ENCODE data around the gene VTI1A.
"Not testable (repeated sequence)": the region's sequence is repeated elsewhere in the genome, so short reads cannot be mapped to it uniquely, and the experiment has no call there.

The VTI1A gene

DNA sequence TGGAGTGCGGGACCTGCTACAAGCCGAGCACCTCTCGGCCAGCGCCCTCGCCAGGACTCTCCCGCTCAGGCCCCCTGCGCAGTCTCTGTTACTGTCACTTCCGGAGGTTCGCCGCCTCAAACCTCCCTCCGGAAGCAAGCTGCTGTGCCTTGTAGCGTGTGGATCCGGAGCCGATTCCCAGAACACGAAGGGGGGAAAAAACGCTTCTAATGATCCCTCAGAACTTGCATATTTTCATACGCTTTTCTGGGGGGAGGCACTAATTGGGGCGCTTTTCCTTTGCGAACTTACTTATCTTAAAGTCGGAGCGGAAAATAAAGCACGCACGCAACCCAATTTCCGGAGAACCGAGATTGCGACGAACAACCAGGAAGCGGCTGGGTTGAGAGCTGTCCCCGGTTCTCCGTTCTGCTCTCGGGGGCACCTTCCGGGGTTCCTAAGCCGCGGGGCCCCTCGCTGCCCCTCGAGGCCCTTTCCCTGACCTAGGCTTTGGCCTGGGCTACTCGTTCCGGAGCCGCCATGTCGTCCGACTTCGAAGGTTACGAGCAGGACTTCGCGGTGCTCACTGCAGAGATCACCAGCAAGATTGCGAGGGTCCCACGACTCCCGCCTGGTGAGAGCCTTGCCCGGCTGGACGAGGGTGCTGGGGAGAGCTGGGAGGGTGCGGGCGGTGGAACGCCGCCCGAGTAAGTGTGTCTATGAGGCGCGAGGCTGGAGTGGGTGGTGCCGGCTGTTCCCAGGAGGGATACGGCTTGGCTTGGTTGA, at the start of gene VTI1A, which contains the start of gene ZDHHC6:
TSS of gene VTI1A (plus strand) at position 361 of the 765 bp plus-strand sequence. CDS start at position 520, 159 bp downstream.
TSS of gene ZDHHC6 (minus strand) at position 60 of the 765 bp plus-strand sequence. CDS start 1,478 bp downstream, outside the sequence.
- DNase-seq = peak; percentile 68

DNA sequence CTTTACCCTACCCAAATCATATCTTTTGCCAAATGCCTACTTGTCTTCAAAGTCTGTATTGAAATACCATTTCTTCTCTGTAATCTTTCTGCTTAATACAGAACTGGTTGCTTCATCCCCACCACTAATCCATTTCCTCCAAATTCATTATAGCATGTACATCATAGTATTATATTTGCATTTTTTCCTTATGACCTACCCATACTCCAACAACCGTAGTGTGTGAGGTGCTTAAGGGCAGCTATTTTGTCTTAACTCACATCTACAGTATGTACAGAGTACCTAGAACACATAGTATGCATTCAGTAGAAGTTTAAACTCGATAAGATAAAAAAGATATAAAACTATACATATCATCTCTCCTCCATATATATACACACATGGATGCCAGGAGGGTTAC, 49.4 kb upstream of the VTI1A start:
- DNase-seq = no peak

DNA sequence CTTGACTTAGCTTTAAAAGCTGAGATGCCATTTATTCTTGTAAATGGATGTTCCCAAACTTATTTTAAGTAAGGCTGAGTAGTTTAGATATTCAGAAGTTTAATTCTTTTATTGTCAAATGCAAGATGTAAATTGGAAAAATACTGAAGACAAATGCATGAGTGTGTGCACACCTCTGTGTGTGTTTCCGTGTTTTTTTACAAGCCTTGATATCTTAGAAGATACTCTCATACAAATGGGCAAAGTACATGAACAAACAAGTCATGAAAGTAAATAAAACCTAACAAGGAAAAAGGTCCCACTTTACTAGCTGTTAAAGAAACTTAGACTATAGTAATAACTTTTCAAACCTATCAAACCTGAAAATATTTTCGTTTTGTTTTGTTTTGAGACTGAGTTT, 44.1 kb upstream of the VTI1A start:
- DNase-seq = no peak

DNA sequence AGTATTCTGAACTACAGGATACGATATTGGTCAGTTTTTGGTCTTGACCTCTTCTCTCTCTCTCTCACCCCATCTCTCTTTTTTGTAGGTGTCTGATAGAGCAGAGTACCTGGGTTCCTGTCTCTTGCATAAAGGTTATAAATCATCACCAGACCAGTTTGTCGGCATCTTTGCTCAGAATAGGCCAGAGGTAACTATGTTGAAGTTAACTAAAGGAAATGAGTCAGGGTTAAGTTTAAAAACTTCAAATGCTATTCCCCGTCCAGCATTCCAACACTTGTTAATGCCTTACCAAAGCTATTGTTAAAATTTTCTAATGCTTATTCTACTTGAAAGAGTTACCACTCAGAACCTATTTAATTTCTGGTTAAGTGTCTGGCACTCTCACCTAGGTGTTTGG, 42.4 kb upstream of the VTI1A start:
- DNase-seq = no peak

DNA sequence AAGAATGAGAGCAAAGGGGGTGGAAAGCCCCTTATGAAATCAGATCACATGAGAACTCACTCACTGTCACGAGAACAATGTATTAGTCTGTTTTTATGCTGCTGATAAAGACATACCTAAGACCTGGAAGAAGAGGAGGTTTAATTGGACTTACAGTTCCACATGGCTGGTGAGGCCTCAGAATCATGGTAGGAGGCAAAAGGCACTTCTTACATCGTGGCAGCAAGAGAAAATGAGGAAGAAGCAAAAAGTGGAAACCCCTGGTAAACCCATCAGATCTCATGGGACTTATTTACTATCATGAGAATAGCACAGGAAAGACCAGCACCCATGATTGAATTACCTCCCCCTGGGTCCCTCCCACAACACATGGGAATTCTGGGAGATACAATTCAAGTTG, 40.2 kb upstream of the VTI1A start:
- not testable (repeated sequence) for DNase-seq

DNA sequence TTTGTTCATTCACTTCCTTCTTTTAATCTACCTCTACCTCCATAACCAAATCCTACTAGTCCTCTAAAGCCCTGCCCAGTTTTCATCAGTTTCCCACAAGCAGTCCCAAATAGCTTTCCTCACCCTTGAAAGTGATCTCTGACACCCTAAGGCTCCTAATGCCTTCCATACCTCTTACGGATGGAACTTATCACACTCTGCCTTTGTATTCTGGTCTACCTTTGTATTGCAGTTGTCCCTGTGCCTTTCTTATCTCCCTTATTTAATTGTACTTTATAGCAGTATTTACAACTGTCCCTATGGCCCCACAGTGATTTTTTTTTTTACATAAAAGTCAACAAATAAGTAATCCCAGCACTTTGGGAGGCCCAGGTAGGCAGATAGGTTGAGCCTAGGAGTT, 39.3 kb upstream of the VTI1A start:
- DNase-seq = no peak

DNA sequence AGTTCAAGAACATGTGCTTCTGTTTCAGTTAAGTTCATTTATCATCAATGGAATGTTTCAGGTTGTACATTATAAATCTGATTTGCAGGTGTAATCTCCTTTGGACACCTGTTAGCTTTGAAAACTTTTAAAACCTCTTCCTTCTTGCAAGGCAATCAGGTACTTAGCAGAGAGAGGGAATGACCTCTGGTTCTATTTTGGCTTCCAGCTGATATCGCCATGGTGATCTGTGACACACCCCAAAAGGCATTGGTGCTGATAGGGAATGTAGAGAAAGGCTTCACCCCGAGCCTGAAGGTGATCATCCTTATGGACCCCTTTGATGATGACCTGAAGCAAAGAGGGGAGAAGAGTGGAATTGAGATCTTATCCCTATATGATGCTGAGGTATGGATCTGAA, 37.7 kb upstream of the VTI1A start:
- no peak for DNase-seq

DNA sequence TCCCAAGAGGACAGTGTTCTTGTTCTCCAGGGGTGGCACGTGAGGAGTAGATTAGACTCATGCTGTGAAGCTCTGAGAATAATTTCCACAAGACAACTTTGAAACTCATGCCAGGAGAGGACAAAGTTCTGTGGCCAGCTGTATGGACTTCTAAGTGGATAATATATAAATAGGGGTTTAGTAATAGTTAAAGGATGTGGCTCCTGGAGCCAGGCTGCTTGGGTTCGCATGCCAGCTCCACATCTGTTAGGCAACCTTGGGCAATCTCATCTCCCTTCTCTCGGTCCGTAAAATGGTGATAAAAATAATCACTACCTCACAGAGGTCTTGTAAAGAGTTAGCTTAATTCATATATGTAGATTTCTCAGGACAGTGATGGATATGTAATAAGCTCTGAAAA, 37.3 kb upstream of the VTI1A start:
- DNase-seq = no peak

DNA sequence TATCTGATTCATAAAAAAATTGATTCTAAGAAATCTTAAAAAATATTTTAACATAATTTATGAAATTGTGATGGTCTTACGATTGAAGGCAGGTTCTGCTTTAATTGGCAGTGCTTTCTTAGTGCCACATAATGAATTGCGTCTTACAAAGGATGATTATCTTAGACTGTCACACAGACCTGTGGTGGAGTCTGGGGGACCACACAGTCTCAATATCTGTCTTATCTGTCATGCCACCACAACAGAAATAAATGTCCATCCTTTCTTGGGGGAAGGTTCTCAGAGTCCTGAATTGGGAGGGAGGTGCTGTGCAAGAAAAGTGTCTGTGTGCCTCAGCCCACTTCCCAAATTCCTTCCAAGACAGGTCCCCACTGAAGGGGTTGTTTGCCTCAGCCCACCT, 34.3 kb upstream of the VTI1A start:
- DNase-seq = no peak

DNA sequence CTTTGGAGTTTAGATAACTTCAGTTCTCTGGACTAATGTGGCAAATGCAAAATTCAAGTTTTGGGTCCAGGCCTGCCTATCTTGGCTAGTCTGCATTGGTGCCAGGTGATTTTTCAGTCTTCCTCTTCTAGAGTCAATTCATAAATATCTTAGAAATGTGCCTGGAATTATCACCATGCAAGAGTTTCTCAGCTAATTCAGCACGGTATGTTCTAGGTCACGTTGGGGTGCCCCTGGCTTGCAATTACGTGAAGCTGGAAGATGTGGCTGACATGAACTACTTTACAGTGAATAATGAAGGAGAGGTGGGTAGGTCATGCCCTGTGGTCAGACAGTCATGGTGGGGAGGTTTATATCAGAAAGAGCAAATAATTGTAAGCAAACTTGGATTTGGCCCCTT, 25.3 kb upstream of the VTI1A start:
- DNase-seq = no peak

DNA sequence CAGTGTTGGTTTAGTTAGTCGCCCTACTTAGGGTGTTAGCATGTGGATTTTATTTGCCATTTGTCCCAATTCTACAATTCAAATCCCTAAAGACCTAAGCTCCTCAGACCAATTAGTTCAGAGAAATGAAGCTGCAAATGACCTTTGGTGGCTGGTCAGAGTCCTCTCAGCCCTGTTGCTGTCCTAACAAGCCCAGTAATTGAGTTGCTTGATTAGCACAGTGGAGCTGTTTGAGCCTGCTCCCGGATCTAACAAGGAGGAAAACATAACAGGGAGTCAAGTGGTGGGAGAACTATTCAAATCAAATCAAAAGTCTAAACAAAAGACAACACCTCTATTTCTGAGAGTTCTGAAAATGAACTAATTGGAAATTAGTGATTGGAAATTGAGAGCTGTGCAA, 22.4 kb upstream of the VTI1A start:
- DNase-seq = no peak

DNA sequence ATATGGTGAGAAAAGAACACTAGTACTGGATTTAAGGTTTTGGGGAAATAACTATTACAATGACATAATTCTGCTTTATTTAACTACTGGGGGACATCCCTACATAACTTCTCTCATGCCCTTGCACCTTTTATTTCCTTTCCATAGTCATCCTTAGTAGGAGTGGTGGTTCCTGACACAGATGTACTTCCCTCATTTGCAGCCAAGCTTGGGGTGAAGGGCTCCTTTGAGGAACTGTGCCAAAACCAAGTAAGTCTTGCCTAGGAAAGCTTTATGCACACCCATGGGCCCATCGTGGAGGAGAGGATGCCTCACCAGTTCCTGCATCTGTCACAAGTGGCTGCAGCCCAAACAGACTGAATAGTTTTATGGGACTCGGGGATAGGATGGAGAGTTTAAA, 20.9 kb upstream of the VTI1A start:
- DNase-seq = no peak

DNA sequence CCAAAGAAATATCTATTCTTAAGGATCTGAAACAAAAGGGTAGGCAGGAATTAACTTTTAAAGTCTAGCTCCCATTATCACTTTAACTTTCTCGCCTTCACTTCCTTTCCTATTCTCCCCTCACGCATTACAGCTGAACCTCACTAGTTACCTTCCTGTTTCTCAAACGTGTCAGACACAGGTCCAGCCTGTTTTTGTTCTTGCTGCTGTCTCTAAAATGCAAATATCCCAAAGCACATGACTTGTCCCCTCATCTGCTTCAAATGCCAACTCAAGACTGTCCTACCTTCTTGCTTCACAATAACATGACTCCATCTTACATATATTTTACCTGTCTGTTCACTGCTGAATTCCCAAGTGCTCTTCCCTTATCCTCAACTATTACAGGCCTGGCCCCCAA, 17.9 kb upstream of the VTI1A start:
- no peak for DNase-seq

DNA sequence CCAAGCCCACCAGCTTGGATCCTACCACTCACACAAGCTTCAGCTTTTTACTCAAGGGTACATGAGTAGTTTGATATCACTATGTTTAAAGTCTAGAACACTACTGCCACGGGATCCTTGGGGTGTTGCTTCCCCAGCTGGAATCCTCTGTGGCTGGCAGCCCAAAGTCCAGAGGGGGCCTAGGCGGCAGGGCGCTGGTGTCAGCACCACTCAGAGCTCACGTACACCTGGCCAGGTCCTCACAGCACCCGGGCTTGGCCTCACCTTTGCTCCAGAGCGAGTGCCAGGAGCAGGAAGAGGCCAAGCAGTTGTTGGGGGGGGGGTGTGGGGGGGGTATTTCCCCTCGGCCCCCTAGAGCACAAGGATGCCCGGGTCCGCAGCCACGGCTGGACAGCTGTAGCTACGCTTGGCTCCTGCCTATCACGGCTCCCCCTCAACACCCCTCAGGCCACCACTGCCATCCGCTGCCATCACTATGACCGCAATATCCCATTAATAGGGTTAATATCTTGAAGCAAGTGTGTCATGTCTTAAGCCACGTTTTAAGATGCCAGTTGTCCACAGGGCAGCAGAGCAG, 17.3 kb upstream of the VTI1A start:
- DNase-seq = no peak

DNA sequence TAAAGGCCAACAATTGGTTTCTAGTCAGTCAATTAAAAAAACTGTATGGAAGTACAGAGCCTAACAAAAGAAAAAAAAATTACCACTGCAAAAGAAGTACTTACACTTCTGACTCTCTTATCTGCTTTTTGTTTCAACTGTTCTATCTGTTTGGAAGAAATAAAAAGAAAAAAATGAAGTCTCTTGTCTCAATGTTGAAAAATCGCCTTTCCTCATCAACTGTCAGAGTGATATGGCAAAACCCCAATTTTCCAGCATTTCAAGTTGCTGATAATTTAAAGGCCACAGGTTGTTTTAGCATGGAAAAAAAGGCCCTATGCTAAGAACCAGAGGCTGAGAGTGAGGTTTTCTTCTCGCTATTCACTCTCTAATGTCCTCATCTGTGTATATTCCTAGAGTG, 13.9 kb upstream of the VTI1A start:
- no peak for DNase-seq

DNA sequence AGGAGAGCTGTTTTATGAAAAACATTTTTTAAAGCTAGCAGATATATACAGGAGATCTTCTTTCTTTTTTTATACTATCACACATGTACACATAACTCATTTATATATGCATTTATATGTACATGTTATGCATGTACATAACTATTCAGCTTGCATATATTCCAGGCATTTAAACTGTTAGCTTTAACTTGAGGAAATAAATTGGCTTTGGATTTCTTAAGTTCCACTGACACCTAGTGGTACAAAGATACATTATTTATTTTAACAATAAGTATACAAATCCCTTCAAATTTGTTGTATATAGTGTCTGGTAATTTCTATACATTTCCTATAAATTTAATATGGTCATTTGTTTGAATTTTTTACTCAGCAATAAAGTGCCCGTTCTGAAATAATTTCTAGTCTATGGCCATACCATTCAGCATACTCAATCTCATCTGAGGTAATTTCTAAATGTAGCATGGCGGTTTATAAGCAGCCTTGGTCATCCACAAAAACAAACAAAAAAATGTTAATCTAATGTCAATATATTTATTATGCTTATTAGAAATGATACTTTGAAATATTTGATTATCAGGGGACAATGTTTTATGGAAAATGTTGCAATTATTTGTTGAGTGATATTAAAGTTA, 11.9 kb upstream of the VTI1A start:
- DNase-seq = no peak

DNA sequence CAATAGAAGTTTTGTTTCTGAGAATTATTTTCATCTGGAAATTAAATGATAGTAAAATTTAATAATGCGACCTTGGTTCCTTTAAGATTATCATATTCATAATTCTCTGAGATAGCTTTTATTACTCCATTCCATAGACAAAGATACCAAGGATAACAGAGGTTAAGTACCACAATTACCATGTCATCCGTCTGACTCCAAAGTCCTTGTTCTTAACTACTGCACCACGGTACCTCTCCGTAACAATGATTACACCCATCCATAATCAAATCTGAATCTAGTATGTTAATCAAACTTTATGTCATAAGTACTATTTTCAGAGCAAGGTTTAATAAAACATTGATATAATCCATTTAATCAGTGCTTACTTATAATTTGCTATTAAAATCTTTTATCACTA, 8.7 kb upstream of the VTI1A start:
- DNase-seq = no peak

DNA sequence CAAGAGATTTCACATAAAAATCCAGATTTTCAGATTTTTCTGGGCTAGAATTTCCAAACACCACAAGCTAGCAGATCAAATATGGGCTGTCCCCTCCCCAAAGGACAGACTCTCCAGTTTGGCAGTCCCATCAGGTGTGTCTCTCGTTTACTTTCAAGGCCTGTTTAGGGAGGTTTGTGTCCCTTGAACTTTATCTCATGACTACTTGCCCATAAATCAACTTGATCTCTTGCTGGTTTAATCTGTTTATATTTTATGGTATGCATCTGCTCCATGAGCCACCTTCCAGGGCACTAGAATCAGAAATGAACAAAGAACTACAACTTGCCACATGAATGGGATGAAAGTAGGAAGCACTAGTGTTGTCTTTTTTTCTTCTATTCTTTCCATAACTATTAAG, 5.5 kb upstream of the VTI1A start:
- DNase-seq = no peak

DNA sequence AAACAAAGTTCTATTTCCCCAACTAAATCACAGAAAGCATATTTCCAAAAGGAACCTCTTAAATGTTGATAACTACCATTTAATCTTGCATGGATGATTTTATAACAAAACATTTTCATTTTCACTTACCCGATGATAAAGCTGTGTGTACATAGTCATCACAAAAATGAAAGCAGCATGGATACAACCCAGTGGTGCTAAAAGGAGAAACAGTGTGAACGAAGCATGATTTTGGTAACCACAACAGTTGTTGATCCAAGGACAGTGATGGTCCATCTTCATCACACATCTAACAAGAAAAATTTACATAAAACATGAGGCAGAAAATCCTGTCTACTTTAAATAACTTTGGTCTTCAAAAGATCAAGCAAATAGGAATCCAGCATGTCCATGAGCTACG, 5.0 kb upstream of the VTI1A start:
- no peak for DNase-seq

DNA sequence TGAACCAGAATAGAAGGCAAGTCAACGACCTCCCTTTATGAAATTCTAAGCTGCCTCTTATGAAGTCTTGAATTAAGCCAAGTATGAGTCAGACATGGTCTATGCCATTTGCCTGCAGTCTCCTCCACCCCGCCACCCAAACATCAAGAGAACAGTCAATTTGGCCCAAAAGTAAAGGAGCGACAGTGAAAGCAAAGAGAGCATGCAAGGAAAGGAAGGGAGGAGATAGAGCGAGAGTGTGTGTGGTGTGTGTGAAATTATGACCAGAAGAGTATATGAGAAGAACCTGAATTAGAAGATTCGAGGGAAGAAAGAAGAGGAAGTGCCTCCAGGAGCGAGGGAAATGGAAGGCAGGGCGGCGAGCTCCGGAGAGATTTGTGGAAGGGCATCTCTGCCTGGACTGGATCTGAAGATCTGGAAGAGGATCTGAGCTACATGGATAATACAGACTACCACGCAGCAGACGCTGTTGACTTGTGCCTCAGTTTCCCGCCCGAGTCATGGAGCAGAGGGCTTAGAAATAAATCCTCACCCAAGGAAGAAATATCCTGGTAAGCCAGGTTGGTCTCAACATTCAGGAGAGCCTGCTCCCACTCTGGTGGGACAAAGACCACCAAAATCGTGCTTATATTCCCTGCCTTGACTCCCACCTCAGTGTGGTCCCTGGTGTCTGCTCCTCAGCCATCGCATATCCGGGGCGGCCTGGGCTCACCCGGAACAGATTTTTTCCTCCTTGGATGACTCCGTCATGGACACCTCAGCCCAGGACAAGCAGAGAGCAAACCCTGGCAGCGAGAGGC, 760 bp upstream of the VTI1A start:
- no peak for DNase-seq

DNA sequence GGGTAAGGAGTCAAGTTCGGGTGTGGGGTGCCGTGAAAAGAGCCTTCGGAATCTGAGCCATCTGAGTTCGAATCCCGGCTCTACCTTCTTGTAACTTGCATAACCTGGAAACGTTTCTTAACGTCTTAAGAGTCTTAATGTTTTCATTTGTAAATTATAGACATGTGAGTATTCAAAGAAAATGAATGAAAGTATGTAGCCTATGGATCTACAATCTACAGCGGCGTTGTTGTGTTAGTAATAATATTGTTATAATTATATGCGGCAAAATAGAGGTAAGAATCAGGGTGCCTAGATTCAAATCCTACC, 559 bp downstream of the VTI1A start:
- DNase-seq = no peak

DNA sequence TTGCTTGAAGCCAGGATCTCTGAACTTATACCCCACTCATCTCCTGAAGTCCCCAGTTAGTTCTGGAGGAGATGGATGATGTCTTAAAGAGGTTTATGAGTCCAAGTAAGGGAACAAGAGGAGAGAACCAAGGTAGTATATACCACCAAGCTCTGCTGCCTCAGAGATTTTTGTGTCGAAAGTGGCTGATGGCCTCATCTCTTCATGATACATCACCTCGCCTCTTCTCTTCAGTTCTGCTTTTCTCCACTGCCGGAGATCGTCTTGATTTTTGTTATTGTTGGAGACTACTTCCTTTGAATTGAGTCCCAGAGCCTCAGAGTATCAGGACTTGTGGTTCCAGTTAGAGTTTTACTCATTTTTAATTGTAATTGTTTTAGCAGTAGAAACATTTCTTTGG, 1.9 kb downstream of the VTI1A start:
- DNase-seq = no peak

DNA sequence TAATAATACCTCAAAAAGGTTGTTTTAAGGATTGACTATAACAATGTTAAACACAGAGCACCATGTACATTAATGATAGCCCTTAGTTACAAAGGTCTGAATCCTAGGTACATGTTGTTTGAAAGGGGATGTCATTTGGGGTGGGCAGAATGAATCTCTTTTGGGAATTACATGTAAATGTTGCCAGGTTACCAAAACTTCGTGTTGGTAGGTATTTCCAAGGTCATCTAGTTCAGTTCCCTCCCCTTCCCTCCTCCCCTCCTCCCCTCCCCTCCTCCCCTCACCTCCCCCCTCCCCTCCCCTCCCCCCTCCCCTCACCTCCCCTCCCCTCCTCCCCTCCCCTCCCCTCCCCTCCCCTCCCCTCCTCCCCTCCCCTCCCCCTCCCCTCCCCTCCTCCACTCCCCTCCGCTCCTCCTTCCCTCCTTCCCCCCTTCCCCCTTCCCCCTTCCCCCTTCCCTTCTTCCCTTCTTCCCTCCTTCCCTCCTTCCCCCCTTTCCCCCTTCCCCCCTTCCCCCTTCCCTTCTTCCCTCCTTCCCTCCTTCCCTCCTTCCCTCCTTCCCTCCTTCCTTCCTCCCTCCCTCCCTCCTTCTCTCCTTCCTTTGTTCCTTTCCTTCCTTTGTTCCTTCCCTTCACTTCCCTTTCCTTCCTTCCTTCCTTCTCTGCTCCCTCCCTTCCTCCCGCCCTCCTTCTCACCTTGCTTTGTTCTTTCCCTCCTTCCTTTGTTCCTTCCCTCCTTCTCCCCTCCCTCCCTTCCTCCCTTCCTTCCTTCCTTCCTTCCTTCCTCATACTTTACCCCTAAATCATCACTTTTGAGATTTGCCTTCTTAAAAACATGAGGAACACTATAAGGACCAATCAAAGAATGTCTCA, 8.1 kb downstream of the VTI1A start:
- DNase-seq = no peak

Data from T1000 (cell line).